SK-N-SH treated with all-trans-retinoic acid at 6 μM for 48 hours (cell line): ENCODE data around the gene PRMT1.

ENCODE experiments used
- ATAC-seq: fragments of 200-7000 bp; cut with Tn5 transposase; 3 replicates; pipeline ENCODE4 v1.9.1; 2020; ENCODE audit warnings: mild to moderate bottlenecking, moderate library complexity
- ARNTL ChIP-seq: fragments of 450-650 bp; formaldehyde crosslinking; IDR thresholded peaks from 2 replicates; pipeline ENCODE4 v1.5.0; 2020; ENCODE audit warnings: low read depth, mild to moderate bottlenecking, moderate library complexity, borderline replicate concordance
- BACH2 ChIP-seq: fragments of 250-450 bp; sonication (Bioruptor Pico); IDR thresholded peaks from 2 replicates; pipeline ENCODE4 v1.9.0; 2021; ENCODE audit warnings: mild to moderate bottlenecking, borderline replicate concordance
- CSDC2 ChIP-seq: fragments of 250-450 bp; sonication (Bioruptor Pico); IDR thresholded peaks from 2 replicates; pipeline ENCODE4 v1.5.0; 2020; ENCODE audit warnings: mild to moderate bottlenecking, moderate library complexity
- ESRRG ChIP-seq: fragments of 250-450 bp; sonication (Bioruptor Pico); IDR thresholded peaks from 2 replicates; pipeline ENCODE4 v1.6.1; 2021; ENCODE audit warnings: mild to moderate bottlenecking
- GLIS3 ChIP-seq: fragments of 250-450 bp; sonication (Bioruptor Pico); IDR thresholded peaks from 2 replicates; pipeline ENCODE4 v1.5.0; 2020; ENCODE audit warnings: mild to moderate bottlenecking, moderate library complexity
- ISL1 ChIP-seq: fragments of 250-450 bp; sonication (Bioruptor Pico); IDR thresholded peaks from 2 replicates; pipeline ENCODE4 v2.1.2; 2022; ENCODE audit warnings: mild to moderate bottlenecking, moderate library complexity
- OSR1 ChIP-seq: fragments of 250-450 bp; sonication (Bioruptor Pico); IDR thresholded peaks from 2 replicates; pipeline ENCODE4 v1.8.0; 2022; ENCODE audit warnings: moderate library complexity, mild to moderate bottlenecking, inconsistent platforms
- PPARA ChIP-seq: fragments of 250-450 bp; sonication (Bioruptor Pico); IDR thresholded peaks from 2 replicates; pipeline ENCODE4 v1.5.0; 2020; ENCODE audit warnings: mild to moderate bottlenecking, borderline replicate concordance
- RARB ChIP-seq: fragments of 250-450 bp; sonication (Bioruptor Pico); IDR thresholded peaks from 2 replicates; pipeline ENCODE4 v1.8.0; 2021; ENCODE audit warnings: mild to moderate bottlenecking, moderate library complexity
- SNAI2 ChIP-seq: fragments of 250-450 bp; sonication (Bioruptor Pico); IDR thresholded peaks from 2 replicates; pipeline ENCODE4 v1.5.0; 2020; ENCODE audit warnings: mild to moderate bottlenecking, moderate library complexity
- TCF4 ChIP-seq: fragments of 250-450 bp; sonication (Bioruptor Pico); IDR thresholded peaks from 2 replicates; pipeline ENCODE4 v1.8.0; 2021; ENCODE audit warnings: mild to moderate bottlenecking, moderate library complexity, borderline replicate concordance
- TOX ChIP-seq: fragments of 250-450 bp; sonication (Bioruptor Pico); IDR thresholded peaks from 2 replicates; pipeline ENCODE4 v1.8.0; 2021; ENCODE audit warnings: mild to moderate bottlenecking, moderate library complexity, borderline replicate concordance
- ZC3H10 ChIP-seq: fragments of 250-450 bp; sonication (Bioruptor Pico); IDR thresholded peaks from 2 replicates; pipeline ENCODE4 v1.5.1; 2021; ENCODE audit warnings: mild to moderate bottlenecking, moderate library complexity
- ZFP3 ChIP-seq: fragments of 250-450 bp; sonication (Bioruptor Pico); IDR thresholded peaks from 2 replicates; pipeline ENCODE4 v1.5.0; 2020; ENCODE audit warnings: mild to moderate bottlenecking, moderate library complexity
- ZFP30 ChIP-seq: fragments of 450-650 bp; formaldehyde crosslinking; IDR thresholded peaks from 2 replicates; pipeline ENCODE4 v1.5.0; 2022; ENCODE audit warnings: mild to moderate bottlenecking, moderate library complexity
- ZNF565 ChIP-seq: fragments of 450-650 bp; formaldehyde crosslinking; conservative IDR thresholded peaks from 2 replicates; pipeline ENCODE4 v1.5.0; 2020; ENCODE audit warnings: low read depth, mild to moderate bottlenecking, moderate library complexity
- TF ChIP-seq, protein P1 (sequence below): fragments of 250-450 bp; sonication (Bioruptor Pico); IDR thresholded peaks from 2 replicates; pipeline ENCODE4 v1.8.0; 2020; ENCODE audit warnings: mild to moderate bottlenecking, moderate library complexity, borderline replicate concordance
- TF ChIP-seq, protein P2 (sequence below): fragments of 250-450 bp; sonication (Bioruptor Pico); IDR thresholded peaks from 2 replicates; pipeline ENCODE4 v1.5.0; 2020; ENCODE audit warnings: mild to moderate bottlenecking, moderate library complexity
- TF ChIP-seq, protein P3 (sequence below): fragments of 250-450 bp; sonication (Bioruptor Pico); IDR thresholded peaks from 2 replicates; pipeline ENCODE4 v1.5.1; 2021; ENCODE audit warnings: mild to moderate bottlenecking, moderate library complexity
- TF ChIP-seq, protein P4 (sequence below): fragments of 250-450 bp; sonication (Bioruptor Pico); IDR thresholded peaks from 2 replicates; pipeline ENCODE4 v1.8.0; 2021; ENCODE audit warnings: low read depth, mild to moderate bottlenecking, moderate library complexity, borderline replicate concordance

Gene PRMT1

DNA sequence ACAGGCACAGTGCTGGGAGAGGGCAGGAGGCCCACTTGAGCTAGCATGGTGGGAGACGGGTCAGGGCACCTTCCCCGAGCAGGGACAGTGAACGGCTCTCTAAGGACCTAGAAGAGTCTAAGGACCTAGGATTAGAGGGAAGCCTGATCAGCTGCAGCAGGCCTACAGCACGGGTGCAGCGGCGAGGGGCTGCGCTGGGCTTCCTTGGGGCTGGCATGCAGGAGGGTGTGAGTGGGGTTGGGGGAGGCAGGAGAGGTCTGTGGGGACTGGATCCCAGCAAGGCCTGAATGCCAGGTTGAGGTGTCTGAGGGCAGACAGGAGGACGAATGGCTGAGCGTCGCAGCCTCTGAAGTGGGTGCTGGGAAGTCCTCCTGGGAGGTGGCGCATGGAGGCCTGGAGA is 31.5 kb upstream of the PRMT1 start (continued):
- TF ChIP-seq PPARA (no peak), GLIS3 (CRISPR knock-in tag) (no peak)
- TF ChIP-seq, protein P1, sequence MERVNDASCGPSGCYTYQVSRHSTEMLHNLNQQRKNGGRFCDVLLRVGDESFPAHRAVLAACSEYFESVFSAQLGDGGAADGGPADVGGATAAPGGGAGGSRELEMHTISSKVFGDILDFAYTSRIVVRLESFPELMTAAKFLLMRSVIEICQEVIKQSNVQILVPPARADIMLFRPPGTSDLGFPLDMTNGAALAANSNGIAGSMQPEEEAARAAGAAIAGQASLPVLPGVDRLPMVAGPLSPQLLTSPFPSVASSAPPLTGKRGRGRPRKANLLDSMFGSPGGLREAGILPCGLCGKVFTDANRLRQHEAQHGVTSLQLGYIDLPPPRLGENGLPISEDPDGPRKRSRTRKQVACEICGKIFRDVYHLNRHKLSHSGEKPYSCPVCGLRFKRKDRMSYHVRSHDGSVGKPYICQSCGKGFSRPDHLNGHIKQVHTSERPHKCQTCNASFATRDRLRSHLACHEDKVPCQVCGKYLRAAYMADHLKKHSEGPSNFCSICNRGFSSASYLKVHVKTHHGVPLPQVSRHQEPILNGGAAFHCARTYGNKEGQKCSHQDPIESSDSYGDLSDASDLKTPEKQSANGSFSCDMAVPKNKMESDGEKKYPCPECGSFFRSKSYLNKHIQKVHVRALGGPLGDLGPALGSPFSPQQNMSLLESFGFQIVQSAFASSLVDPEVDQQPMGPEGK (CRISPR knock-in tag): no peak

DNA sequence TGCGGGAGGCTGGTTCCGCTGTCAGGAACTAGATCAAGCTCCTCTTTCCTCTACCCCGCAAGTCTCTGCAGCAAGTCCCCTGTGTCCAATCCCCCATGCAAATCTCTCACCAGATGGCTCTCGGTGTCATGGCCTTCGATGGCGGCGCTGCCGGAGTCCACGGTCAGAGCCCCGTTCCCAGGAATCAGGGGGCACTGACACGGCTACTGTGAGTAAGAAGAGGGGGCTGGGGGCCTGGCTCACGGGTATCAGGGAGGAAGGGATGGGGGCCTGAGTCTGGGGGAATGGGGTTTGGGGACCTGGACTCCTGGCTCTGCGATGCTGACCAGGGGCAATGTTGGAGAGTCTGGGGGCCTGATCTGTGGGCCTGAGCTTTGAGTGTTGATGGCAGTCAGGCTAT is 31.1 kb upstream of the PRMT1 start:
- TF ChIP-seq ZC3H10 (CRISPR knock-in tag) (no peak), ZFP3 (no peak), ESRRG (CRISPR knock-in tag) (no peak), BACH2 (CRISPR knock-in tag) (no peak), CSDC2 (no peak), PPARA (no peak)
- TF ChIP-seq, protein P1 (CRISPR knock-in tag): no peak
- TF ChIP-seq, protein P2, sequence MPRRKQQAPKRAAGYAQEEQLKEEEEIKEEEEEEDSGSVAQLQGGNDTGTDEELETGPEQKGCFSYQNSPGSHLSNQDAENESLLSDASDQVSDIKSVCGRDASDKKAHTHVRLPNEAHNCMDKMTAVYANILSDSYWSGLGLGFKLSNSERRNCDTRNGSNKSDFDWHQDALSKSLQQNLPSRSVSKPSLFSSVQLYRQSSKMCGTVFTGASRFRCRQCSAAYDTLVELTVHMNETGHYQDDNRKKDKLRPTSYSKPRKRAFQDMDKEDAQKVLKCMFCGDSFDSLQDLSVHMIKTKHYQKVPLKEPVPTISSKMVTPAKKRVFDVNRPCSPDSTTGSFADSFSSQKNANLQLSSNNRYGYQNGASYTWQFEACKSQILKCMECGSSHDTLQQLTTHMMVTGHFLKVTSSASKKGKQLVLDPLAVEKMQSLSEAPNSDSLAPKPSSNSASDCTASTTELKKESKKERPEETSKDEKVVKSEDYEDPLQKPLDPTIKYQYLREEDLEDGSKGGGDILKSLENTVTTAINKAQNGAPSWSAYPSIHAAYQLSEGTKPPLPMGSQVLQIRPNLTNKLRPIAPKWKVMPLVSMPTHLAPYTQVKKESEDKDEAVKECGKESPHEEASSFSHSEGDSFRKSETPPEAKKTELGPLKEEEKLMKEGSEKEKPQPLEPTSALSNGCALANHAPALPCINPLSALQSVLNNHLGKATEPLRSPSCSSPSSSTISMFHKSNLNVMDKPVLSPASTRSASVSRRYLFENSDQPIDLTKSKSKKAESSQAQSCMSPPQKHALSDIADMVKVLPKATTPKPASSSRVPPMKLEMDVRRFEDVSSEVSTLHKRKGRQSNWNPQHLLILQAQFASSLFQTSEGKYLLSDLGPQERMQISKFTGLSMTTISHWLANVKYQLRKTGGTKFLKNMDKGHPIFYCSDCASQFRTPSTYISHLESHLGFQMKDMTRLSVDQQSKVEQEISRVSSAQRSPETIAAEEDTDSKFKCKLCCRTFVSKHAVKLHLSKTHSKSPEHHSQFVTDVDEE (CRISPR knock-in tag): no peak
- ATAC-seq: no peak

DNA sequence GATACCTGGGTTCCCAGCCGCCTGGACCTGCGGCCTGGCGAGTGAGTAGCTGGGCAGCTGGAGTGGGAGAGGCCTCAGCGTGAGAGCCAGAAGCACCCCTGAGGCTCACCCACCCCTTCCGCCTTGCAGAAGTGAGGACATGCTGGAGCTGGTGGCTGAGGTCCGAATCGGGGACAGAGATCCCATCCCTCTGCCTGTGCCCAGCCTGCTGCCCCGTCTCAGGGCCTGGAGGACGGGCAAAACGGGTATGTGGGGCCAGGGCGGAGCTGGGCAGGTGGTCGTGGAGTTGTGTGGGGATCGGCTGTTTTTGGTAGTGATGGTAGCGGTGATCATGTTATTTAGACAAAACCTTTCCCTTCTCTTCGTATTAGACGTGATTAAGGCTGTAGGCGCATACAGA is 30.5 kb upstream of the PRMT1 start:
- TF ChIP-seq ISL1 (CRISPR knock-in tag) (no peak), RARB (CRISPR knock-in tag) (no peak), ZNF565 (CRISPR knock-in tag) (no peak), ZFP30 (CRISPR knock-in tag) (no peak), ARNTL (CRISPR knock-in tag) (no peak), CSDC2 (no peak)
- TF ChIP-seq, protein P1 (CRISPR knock-in tag): no peak
- TF ChIP-seq, all 23 proteins: peak for 0
- no peak for ATAC-seq

DNA sequence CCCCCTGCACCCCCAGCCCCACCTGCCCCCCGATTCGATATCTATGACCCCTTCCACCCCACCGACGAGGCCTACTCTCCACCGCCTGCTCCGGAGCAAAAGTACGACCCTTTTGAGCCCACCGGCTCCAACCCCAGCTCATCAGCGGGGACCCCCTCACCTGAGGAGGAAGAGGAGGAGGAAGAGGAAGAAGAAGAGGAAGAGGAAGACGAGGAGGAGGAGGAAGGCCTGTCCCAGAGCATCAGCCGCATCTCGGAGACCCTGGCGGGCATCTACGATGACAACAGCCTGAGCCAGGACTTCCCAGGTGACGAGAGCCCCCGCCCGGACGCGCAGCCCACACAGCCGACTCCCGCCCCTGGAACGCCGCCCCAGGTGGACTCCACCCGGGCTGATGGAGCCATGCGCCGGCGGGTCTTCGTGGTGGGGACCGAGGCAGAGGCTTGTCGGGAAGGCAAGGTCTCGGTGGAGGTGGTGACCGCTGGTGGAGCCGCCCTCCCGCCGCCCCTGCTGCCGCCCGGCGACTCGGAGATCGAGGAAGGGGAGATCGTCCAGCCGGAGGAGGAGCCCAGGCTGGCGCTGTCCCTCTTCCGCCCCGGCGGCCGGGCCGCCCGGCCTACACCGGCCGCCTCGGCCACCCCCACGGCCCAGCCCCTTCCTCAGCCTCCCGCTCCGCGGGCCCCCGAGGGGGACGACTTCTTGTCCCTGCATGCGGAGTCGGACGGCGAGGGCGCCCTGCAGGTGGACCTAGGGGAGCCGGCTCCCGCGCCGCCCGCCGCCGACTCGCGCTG is 25.8 kb upstream of the PRMT1 start:
- ATAC-seq: no peak
- TF ChIP-seq ZNF565 (CRISPR knock-in tag): no peak
- TF ChIP-seq, protein P2 (CRISPR knock-in tag): no peak
- no peak for TF ChIP-seq OSR1 (CRISPR knock-in tag)
- TF ChIP-seq SNAI2: no peak
- no peak for TF ChIP-seq ZC3H10 (CRISPR knock-in tag)
- no peak for TF ChIP-seq ISL1 (CRISPR knock-in tag)
- TF ChIP-seq TCF4 (CRISPR knock-in tag): no peak
- TF ChIP-seq, protein P3, sequence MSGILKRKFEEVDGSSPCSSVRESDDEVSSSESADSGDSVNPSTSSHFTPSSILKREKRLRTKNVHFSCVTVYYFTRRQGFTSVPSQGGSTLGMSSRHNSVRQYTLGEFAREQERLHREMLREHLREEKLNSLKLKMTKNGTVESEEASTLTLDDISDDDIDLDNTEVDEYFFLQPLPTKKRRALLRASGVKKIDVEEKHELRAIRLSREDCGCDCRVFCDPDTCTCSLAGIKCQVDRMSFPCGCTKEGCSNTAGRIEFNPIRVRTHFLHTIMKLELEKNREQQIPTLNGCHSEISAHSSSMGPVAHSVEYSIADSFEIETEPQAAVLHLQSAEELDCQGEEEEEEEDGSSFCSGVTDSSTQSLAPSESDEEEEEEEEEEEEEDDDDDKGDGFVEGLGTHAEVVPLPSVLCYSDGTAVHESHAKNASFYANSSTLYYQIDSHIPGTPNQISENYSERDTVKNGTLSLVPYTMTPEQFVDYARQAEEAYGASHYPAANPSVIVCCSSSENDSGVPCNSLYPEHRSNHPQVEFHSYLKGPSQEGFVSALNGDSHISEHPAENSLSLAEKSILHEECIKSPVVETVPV (CRISPR knock-in tag): no peak
- TF ChIP-seq TOX (CRISPR knock-in tag): no peak
- no peak for TF ChIP-seq BACH2 (CRISPR knock-in tag)
- no peak for TF ChIP-seq ARNTL (CRISPR knock-in tag)
- TF ChIP-seq, protein P4, sequence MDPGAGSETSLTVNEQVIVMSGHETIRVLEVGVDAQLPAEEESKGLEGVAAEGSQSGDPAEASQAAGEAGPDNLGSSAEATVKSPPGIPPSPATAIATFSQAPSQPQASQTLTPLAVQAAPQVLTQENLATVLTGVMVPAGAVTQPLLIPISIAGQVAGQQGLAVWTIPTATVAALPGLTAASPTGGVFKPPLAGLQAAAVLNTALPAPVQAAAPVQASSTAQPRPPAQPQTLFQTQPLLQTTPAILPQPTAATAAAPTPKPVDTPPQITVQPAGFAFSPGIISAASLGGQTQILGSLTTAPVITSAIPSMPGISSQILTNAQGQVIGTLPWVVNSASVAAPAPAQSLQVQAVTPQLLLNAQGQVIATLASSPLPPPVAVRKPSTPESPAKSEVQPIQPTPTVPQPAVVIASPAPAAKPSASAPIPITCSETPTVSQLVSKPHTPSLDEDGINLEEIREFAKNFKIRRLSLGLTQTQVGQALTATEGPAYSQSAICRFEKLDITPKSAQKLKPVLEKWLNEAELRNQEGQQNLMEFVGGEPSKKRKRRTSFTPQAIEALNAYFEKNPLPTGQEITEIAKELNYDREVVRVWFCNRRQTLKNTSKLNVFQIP (CRISPR knock-in tag): no peak
- no peak for TF ChIP-seq PPARA
- TF ChIP-seq ZFP30 (CRISPR knock-in tag): no peak
